Measurements from ENCODE around the gene EPAS1. TPM values are rescaled to one million over a fixed set of nuclear protein-coding genes. Genes with fewer than 3 reads are reported as not detected.

The EPAS1 gene
- total and polyA plus RNA-seq, 4 donors, result 26.2 to 193 (median 61.1) TPM

DNA sequence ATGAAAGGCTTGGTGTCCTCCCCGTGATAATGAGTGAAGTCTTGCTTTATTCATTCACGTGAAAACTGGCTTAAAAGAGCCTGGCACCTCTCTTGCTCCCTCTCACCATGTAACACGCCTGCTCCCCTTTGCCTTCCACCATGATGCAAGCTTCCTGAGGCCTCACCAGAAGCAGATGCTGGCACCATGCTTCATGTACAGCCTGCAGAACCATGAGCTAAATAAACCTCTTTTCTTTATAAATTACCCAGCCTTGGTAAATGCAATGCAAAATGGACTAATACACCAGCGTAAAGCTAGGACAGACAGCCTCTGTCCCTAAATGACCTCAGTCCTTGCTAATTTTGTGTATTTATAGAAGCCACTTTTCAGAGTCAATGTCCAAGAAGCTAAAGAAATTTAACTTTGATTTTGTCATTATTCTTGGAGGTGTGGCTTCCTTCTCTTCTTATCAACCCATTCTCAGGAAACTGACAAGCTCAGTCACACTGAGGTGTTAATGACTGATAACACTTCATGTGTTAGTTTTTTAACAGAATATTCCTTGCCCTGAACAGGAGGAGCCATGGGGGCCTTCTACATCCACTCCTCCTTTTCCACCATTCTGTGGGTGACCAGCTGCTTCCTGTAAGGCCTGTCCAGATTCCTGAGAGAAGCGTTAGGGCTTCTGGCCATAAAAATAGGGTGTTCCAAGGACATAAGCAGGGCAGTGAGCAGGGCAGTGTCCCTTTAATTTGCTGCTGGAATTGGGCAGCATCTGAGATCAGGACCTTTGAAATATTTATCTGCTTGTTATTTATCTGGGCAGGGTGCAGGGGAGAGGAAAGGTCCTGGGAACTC lies 38.0 kb upstream of the EPAS1 start:
- Histone ChIP-seq H3K27me3 (ENCODE audit: control insufficient read depth in 4 of 4, insufficient read depth in 4 of 4, low read length in 3 of 4) (no peaks in the 10 kb centered on the region), H3K36me3 (ENCODE audit: control insufficient read depth in 4 of 4, insufficient read depth in 3 of 4, low read depth in 1 of 4, low read length in 3 of 4) (no peaks in the 10 kb centered on the region), H3K9ac (ENCODE audit: low read depth in 1 of 2, low read length in 2 of 2) (peak overlapping the region in 1 of 2 donors; percentile 25), H3K27ac (ENCODE audit: low read depth in 1 of 2, low read length in 2 of 2) (peak overlapping the region; percentile 57 to 76), H3K4me3 (ENCODE audit: low read depth in 1 of 3, low read length in 3 of 3) (no peak overlapping the region), H3K4me1 (ENCODE audit: control insufficient read depth in 4 of 4, insufficient read depth in 4 of 4, low read length in 3 of 4) (peaks cover 0 to 28% (median 20%) of the 10 kb centered on the region in 4 donors), H3K9me3 (ENCODE audit: control insufficient read depth in 4 of 4, low read length in 3 of 4) (no peaks in the 10 kb centered on the region)
- WGBS, result 51% methylated on average over 5 of the region's 5 CpGs
- DNase-seq (ENCODE audit: low spot score), result no peak
- TF ChIP-seq RXRA (IDR thresholded peaks at IDR 0.05), result peak; percentile 82 to 86
- TF ChIP-seq CTCF (IDR thresholded peaks at IDR 0.05; ENCODE audit: low read depth, low read length, missing input control), result no peak
- peak; percentile 73 to 87 for TF ChIP-seq HNF4A (conservative IDR thresholded peaks at IDR 0.05)
- peak; percentile 79 for TF ChIP-seq SP1 (IDR thresholded peaks at IDR 0.05)
- peak; percentile 89 for TF ChIP-seq NR2F2 (IDR thresholded peaks at IDR 0.05)
- no peak for TF ChIP-seq YY1 (IDR thresholded peaks at IDR 0.05)
- TF ChIP-seq JUND (IDR thresholded peaks at IDR 0.05), result peak in 1 of 2 donors; percentile 51
- TF ChIP-seq FOXA1 (IDR thresholded peaks at IDR 0.05), result no peak
- TF ChIP-seq TAF1 (conservative IDR thresholded peaks at IDR 0.05), result peak; percentile 36
- TF ChIP-seq, protein P1, sequence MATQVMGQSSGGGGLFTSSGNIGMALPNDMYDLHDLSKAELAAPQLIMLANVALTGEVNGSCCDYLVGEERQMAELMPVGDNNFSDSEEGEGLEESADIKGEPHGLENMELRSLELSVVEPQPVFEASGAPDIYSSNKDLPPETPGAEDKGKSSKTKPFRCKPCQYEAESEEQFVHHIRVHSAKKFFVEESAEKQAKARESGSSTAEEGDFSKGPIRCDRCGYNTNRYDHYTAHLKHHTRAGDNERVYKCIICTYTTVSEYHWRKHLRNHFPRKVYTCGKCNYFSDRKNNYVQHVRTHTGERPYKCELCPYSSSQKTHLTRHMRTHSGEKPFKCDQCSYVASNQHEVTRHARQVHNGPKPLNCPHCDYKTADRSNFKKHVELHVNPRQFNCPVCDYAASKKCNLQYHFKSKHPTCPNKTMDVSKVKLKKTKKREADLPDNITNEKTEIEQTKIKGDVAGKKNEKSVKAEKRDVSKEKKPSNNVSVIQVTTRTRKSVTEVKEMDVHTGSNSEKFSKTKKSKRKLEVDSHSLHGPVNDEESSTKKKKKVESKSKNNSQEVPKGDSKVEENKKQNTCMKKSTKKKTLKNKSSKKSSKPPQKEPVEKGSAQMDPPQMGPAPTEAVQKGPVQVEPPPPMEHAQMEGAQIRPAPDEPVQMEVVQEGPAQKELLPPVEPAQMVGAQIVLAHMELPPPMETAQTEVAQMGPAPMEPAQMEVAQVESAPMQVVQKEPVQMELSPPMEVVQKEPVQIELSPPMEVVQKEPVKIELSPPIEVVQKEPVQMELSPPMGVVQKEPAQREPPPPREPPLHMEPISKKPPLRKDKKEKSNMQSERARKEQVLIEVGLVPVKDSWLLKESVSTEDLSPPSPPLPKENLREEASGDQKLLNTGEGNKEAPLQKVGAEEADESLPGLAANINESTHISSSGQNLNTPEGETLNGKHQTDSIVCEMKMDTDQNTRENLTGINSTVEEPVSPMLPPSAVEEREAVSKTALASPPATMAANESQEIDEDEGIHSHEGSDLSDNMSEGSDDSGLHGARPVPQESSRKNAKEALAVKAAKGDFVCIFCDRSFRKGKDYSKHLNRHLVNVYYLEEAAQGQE (IDR thresholded peaks at IDR 0.05), result peak; percentile 54
- peak; percentile 30 to 56 for TF ChIP-seq RAD21 (IDR thresholded peaks at IDR 0.05)
- TF ChIP-seq, protein P2, sequence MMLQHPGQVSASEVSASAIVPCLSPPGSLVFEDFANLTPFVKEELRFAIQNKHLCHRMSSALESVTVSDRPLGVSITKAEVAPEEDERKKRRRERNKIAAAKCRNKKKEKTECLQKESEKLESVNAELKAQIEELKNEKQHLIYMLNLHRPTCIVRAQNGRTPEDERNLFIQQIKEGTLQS (IDR thresholded peaks at IDR 0.05), result no peak
- TF ChIP-seq FOXA2 (IDR thresholded peaks at IDR 0.05), result peak; percentile 60
- no peak for TF ChIP-seq HNF4G (IDR thresholded peaks at IDR 0.05)
- no peak for TF ChIP-seq GABPA (IDR thresholded peaks at IDR 0.05 in 1 of 2, conservative IDR thresholded peaks at IDR 0.05 in 1 of 2)
- TF ChIP-seq, protein P3, sequence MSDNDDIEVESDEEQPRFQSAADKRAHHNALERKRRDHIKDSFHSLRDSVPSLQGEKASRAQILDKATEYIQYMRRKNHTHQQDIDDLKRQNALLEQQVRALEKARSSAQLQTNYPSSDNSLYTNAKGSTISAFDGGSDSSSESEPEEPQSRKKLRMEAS (IDR thresholded peaks at IDR 0.05), result peak; percentile 84
- TF ChIP-seq EGR1 (IDR thresholded peaks at IDR 0.05; ENCODE audit: low read depth in 2 of 2), result no peak
- TF ChIP-seq, protein P4, sequence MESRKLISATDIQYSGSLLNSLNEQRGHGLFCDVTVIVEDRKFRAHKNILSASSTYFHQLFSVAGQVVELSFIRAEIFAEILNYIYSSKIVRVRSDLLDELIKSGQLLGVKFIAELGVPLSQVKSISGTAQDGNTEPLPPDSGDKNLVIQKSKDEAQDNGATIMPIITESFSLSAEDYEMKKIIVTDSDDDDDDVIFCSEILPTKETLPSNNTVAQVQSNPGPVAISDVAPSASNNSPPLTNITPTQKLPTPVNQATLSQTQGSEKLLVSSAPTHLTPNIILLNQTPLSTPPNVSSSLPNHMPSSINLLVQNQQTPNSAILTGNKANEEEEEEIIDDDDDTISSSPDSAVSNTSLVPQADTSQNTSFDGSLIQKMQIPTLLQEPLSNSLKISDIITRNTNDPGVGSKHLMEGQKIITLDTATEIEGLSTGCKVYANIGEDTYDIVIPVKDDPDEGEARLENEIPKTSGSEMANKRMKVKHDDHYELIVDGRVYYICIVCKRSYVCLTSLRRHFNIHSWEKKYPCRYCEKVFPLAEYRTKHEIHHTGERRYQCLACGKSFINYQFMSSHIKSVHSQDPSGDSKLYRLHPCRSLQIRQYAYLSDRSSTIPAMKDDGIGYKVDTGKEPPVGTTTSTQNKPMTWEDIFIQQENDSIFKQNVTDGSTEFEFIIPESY (IDR thresholded peaks at IDR 0.05), result peak; percentile 43

All from liver (tissue), 9 donors.